Testis (tissue), 3 donors: ENCODE measurements around the gene EIF5B. TPM values are rescaled to one million over a fixed set of nuclear protein-coding genes. Genes with fewer than 3 reads are reported as not detected.

Experiments
- DNase-seq: peaks from one replicate; pipeline ENCODE4 v3.0.0-alpha.2; 2019
- H3K27ac ChIP-seq, 2 donors: fragments of 200-600 bp; sonication (generic); one replicate each; pipeline ENCODE4 v1.5.1; 2019
- H3K27me3 ChIP-seq: fragments of 200-600 bp; sonication (generic); one replicate; pipeline ENCODE4 v1.5.1; 2019
- H3K36me3 ChIP-seq: fragments of 200-600 bp; sonication (generic); one replicate; pipeline ENCODE4 v1.5.1; 2017; ENCODE audit warnings: low read depth; ENCODE audit errors: missing control alignments
- H3K4me1 ChIP-seq: fragments of 200-600 bp; sonication (generic); one replicate; pipeline ENCODE4 v1.5.1; 2019
- H3K4me3 ChIP-seq, 2 donors: fragments of 200-600 bp; sonication (generic); one replicate each; pipeline ENCODE4 v1.5.1; 2017 to 2019
- H3K9me3 ChIP-seq: fragments of 200-600 bp; sonication (generic); one replicate; pipeline ENCODE4 v1.5.1; 2017
- POLR2A ChIP-seq: fragments of 450-650 bp; IDR thresholded peaks from one replicate; pipeline ENCODE4 v1.6.1; 2017; ENCODE audit warnings: antibody characterized with exemption, mild to moderate bottlenecking, moderate library complexity
- WGBS, 2 donors: methylation state at CpG; one replicate each; pipeline ENCODE4 v1.1.5; 2018; 5-methylcytosine and 5-hydroxymethylcytosine counted together
- intact Hi-C: fragments of 100-400 bp; cut with DNase I; formaldehyde crosslinking; loops from one replicate; pipeline ENCODE4 v1.15.1; 2023; ENCODE audit warnings: low total_unique reads
- polyA plus RNA-seq: library from polyadenylated mRNA; stranded (reverse); fragments of 350-450 nt; fragmentation: Illumina TruSeq; extraction: RNeasy Lipid Tissue Mini Kit (QIAGEN cat#74804); gene quantifications from one replicate; pipeline ENCODE4 v1.2.3, GENCODE V29; 2014; ENCODE audit warnings: low read depth, low replicate concordance; ENCODE audit not compliant: insufficient read depth
- total RNA-seq, 2 donors: library from RNA; depleted of rRNA; stranded (reverse); fragments of >200 nt; gene quantifications; one replicate each; pipeline ENCODE4 v1.2.3, GENCODE V29; 2016
- TF ChIP-seq, protein P1 (sequence below), 3 experiments: fragments of 450-650 bp in 2 of 3; fragments of 200-600 bp in 1 of 3; sonication (generic) in 1 of 3; IDR thresholded peaks; one replicate each; pipeline ENCODE4 v1.5.1; 2016 to 2019; ENCODE audit warnings: antibody characterized with exemption in 3 of 3, mild to moderate bottlenecking in 2 of 3, moderate library complexity in 1 of 3

Gene EIF5B
- total and polyA plus RNA-seq, 3 donors from 2014 or later = 12.2 to 66.8 (median 38.1) TPM

DNA sequence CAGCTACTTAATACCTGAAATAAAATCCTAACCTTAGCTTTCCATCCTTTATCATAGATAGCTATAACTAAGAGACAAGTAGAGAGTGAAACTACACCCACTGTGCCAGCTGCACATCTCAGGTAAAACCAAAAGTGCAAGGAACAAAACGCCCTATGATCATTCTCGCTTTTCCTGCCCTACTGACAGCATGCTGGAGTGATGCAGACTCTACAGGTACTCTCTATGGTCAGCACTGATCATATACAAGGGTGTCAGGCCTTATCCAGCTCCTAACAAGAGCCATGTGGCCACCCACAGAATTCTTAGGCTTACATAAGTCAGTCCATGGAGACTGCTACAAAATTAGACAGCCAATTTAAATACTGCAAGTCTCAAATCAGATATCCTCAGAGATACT is 107.0 kb downstream of the EIF5B start:
- TF ChIP-seq POLR2A = no peak
- TF ChIP-seq, protein P1, sequence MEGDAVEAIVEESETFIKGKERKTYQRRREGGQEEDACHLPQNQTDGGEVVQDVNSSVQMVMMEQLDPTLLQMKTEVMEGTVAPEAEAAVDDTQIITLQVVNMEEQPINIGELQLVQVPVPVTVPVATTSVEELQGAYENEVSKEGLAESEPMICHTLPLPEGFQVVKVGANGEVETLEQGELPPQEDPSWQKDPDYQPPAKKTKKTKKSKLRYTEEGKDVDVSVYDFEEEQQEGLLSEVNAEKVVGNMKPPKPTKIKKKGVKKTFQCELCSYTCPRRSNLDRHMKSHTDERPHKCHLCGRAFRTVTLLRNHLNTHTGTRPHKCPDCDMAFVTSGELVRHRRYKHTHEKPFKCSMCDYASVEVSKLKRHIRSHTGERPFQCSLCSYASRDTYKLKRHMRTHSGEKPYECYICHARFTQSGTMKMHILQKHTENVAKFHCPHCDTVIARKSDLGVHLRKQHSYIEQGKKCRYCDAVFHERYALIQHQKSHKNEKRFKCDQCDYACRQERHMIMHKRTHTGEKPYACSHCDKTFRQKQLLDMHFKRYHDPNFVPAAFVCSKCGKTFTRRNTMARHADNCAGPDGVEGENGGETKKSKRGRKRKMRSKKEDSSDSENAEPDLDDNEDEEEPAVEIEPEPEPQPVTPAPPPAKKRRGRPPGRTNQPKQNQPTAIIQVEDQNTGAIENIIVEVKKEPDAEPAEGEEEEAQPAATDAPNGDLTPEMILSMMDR (IDR thresholded peaks at IDR 0.05) = no peak
- Histone ChIP-seq H3K4me3 (no peak overlapping the region), H3K4me1 (no peaks in the 10 kb centered on the region), H3K36me3 (no peaks in the 10 kb centered on the region), H3K27ac (no peak overlapping the region), H3K9me3 (no peaks in the 10 kb centered on the region), H3K27me3 (no peaks in the 10 kb centered on the region)
- DNase-seq = no peak
- intact Hi-C loops = no loop called here
- 81 to 82% methylated on average over 2 of the region's 2 CpGs for WGBS, 2 donors

DNA sequence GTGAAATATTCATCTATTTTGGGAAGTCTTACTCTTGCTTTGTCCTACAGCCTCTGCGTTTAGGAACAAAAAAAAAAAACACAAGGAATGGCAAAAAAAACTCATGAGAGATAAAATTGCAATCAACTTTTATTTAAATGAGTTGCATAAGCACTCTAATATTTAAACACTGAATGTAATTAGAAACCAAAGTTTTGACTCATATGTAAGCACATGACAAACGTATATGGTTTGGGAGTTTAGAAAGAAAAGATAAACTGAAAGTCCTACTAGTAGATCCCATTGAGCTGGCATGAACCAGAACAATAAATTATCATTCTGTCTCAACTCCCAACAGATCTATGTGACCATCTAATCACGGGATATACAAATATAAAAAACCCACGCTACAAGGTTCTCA is 107.9 kb downstream of the EIF5B start:
- no peak for TF ChIP-seq POLR2A
- TF ChIP-seq, protein P1 (IDR thresholded peaks at IDR 0.05) = no peak
- WGBS, 2 donors = 58 to 63% methylated on average over 4 of the region's 4 CpGs
- Histone ChIP-seq H3K4me3 (no peak overlapping the region), H3K36me3 (no peaks in the 10 kb centered on the region), H3K27ac (no peak overlapping the region), H3K9me3 (no peaks in the 10 kb centered on the region), H3K4me1 (no peaks in the 10 kb centered on the region), H3K27me3 (no peaks in the 10 kb centered on the region)
- intact Hi-C loops = no loop called here
- DNase-seq = no peak

DNA sequence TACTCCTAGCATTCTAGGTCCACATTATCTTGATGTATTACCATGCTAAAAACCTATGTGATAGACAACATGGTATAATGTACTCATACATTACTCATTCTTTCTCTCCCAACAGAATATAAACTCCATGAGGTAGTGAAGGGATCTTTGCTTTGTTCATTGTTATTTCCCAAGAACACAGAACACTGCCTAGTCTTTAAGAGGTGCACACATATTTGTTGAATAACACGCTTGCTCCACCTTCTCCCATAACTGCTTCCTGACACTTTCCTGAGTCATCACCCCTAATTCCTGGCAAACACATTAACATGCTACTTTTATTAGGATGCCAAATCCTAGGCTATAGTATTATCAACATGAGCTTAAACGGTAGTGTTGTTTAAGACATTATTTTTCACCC is 111.4 kb downstream of the EIF5B start:
- H3K36me3 ChIP-seq = no peaks in the 10 kb centered on the region
- no peak for DNase-seq
- WGBS, 2 donors = 87 to 93% methylated on average over 2 of the region's 2 CpGs
- no peaks in the 10 kb centered on the region for H3K27me3 ChIP-seq
- H3K9me3 ChIP-seq = no peaks in the 10 kb centered on the region
- intact Hi-C loops = no loop called here
- no peak overlapping the region for H3K27ac ChIP-seq
- no peaks in the 10 kb centered on the region for H3K4me1 ChIP-seq
- TF ChIP-seq, protein P1 (IDR thresholded peaks at IDR 0.05) = no peak
- H3K4me3 ChIP-seq = no peak overlapping the region

DNA sequence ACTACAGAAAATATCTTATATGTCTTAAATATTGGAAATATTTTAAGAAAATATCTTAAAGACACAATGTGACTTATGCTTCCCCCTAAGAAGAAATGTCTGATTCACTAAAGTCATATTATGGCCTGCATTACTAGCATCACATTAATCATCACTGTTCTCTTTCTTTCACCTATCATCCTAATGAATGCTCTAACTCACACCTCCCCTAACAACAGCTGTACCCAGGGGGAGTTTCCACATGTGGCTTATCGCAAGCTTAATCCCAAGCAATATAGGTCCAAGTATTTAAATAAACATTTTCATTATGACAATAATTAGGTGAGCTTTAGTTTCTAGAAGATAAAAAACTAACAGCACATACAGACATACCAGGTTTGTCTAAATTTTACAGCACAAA is 113.0 kb downstream of the EIF5B start:
- H3K4me1 ChIP-seq = no peaks in the 10 kb centered on the region
- H3K4me3 ChIP-seq = no peak overlapping the region
- no peaks in the 10 kb centered on the region for H3K27me3 ChIP-seq
- DNase-seq = no peak
- WGBS, 2 donors = 94 to 97% methylated on average over 1 of the region's 1 CpG
- no peak overlapping the region for H3K27ac ChIP-seq
- TF ChIP-seq, protein P1 (IDR thresholded peaks at IDR 0.05) = no peak
- TF ChIP-seq POLR2A = no peak
- H3K36me3 ChIP-seq = no peaks in the 10 kb centered on the region
- H3K9me3 ChIP-seq = no peaks in the 10 kb centered on the region
- intact Hi-C loops = no loop called here

Other genes starting within 250 kb of the EIF5B start
- gene C2orf15, start 195.7 kb upstream of the EIF5B start, total RNA-seq = 1 to 10 TPM; 1.7 to 3.1 TPM
- gene C2orf15, start 195.7 kb upstream of the EIF5B start, polyA plus RNA-seq = 2.1 TPM
- 100 to 1,000 TPM in 1 of 2 donors, 10 to 100 TPM in 1; 42.4 to 110 TPM for gene TSGA10, start 182.4 kb upstream of the EIF5B start, total RNA-seq
- 85.6 TPM for gene TSGA10, start 182.4 kb upstream of the EIF5B start, polyA plus RNA-seq
- gene LIPT1, start 182.4 kb upstream of the EIF5B start, total RNA-seq = 10 to 100 TPM; 12.8 to 14.1 TPM
- gene LIPT1, start 182.4 kb upstream of the EIF5B start, polyA plus RNA-seq = 23.2 TPM
- gene MITD1, start 156.3 kb upstream of the EIF5B start, total RNA-seq = 10 to 100 TPM; 17.8 to 24.7 TPM
- 12.5 TPM for gene MITD1, start 156.3 kb upstream of the EIF5B start, polyA plus RNA-seq
- gene MRPL30, start 156.2 kb upstream of the EIF5B start, total RNA-seq = 10 to 100 TPM; 19.1 to 26.3 TPM
- 17.3 TPM for gene MRPL30, start 156.2 kb upstream of the EIF5B start, polyA plus RNA-seq
- gene LYG2, start 81.7 kb upstream of the EIF5B start, total RNA-seq = 1 to 10 TPM in 1 of 2 donors, under 1 TPM in 1; 0.43 to 1.7 TPM
- not detected for gene LYG2, start 81.7 kb upstream of the EIF5B start, polyA plus RNA-seq
- gene LYG1, start 36.2 kb upstream of the EIF5B start, total RNA-seq = 1 to 10 TPM; 3.3 to 5.8 TPM
- gene LYG1, start 36.2 kb upstream of the EIF5B start, polyA plus RNA-seq = 2.9 TPM
- gene TXNDC9, start 1.1 kb upstream of the EIF5B start, total RNA-seq = 10 to 100 TPM; 31.5 to 38.4 TPM
- gene TXNDC9, start 1.1 kb upstream of the EIF5B start, polyA plus RNA-seq = 29.2 TPM
- 10 to 100 TPM; 73.5 to 79.5 TPM for gene REV1, start 152.6 kb downstream of the EIF5B start, total RNA-seq
- gene REV1, start 152.6 kb downstream of the EIF5B start, polyA plus RNA-seq = 34.9 TPM